ENCODE data around the gene FCHO2. TPM values are rescaled to one million over a fixed set of nuclear protein-coding genes. Genes with fewer than 3 reads are reported as not detected.

Gene FCHO2
- total RNA-seq, 1 donor from 2014 or later, result 19.6 TPM

GRCh38 chr5:73131711-73132425 lies 176.0 kb downstream of the FCHO2 start:
- no peak for DNase-seq (ENCODE audit: extremely low read depth, low read depth, low spot score)

DNA sequence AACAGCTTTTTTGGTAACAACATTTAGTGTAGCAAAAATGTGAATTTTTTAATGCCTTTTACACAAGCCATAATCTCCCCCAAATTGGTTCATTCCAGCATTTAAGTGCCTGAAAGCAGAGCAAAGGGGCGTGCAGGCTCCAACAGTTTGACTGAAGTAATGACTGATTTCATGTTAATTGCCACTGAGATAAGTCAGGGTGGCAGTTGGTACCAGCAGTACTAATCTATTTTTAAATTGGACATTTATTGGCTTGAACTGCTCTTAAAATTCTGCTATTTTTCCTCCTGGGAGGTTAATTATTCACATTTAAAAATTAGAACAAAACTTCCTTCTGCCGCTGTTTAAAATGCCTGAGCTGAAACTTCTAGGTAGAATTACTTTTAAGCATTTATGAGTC lies 176.9 kb downstream of the FCHO2 start:
- no peak for DNase-seq (ENCODE audit: extremely low read depth, low read depth, low spot score)

DNA sequence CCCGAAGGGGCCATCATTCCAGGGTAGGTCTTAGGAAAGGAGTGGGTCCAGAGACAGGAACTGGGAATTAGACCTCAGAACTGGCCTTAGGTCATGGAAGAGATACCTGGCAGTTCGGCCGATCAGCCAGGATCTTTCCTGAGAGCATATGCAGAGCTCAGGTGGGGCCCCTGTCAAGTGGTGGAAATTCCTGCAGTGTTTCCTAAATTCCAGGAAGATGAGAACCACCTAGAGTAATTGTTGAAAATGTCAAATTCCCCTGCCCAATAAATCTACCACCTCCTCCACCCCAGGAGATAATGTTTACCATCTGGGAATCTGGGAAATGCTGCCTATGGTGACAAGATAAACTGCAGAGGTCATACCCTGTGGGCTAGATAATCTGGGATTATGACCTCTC lies 179.2 kb downstream of the FCHO2 start:
- no peak for DNase-seq (ENCODE audit: extremely low read depth, low read depth, low spot score)

- DNase-seq (ENCODE audit: extremely low read depth, low read depth, low spot score), result no peak
Observed at GRCh38 chr5:73135429-73136054, 179.7 kb downstream of the FCHO2 start.

DNA sequence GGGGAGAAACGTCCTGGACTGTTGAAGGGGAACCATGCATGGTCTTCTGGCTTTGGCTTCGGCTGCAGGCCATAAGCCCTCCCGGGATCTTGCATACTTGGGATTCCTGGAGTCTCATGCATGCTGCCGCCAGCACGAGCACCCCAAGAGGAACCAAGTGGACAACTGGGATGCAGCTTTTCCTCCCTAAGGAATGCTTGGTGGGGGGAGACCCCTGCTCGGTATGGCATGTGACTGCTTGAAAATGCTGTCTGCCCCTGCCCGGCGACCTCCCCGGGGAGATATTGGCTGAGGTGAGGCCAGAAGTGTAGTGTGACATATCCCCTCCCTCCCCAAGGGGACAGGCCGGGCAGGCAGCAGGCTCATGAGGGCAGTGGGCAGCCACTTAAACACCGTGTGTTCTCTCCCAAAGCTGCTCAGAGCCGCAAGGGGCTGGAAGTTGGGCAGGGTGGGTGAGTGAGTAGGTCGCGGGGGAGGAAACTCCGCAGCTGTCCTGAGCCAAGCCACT lies 180.3 kb downstream of the FCHO2 start:
- DNase-seq (ENCODE audit: extremely low read depth, low read depth, low spot score), result no peak

- no peak for DNase-seq (ENCODE audit: extremely low read depth, low read depth, low spot score)
Observed at GRCh38 chr5:73137563-73138530, 182.0 kb downstream of the FCHO2 start.

- no peak for DNase-seq (ENCODE audit: extremely low read depth, low read depth, low spot score)
Observed at GRCh38 chr5:73139485-73139884, 183.6 kb downstream of the FCHO2 start.

Other genes starting within 250 kb of the FCHO2 start
- gene TNPO1, start 139.4 kb upstream of the FCHO2 start, total RNA-seq, result 182 and 199 TPM in 2 replicates
- gene TMEM171, start 164.5 kb downstream of the FCHO2 start, total RNA-seq, result 1.7 and 2.3 TPM in 2 replicates
- not detected in 2 replicates for gene TMEM174, start 217.2 kb downstream of the FCHO2 start, total RNA-seq